OCI-LY7 (cell line): Measurements from ENCODE around the gene GTF3C1. TPM values are rescaled to one million over a fixed set of nuclear protein-coding genes. Genes with fewer than 3 reads are reported as not detected.

ENCODE experiments used
- BruUV-seq: library from RNA; stranded (reverse); fragments of 400-500 nt; replicated peaks from 2 replicates; lab custom pipeline; 2021; lab: Mats Ljungman, UMichigan
- CTCF ChIA-PET: fragments of 300-600 bp; sonication (Branson Sonifier 250); formaldehyde crosslinking; loops from one replicate; lab custom pipeline; 2022; ENCODE audit warnings: antibody characterized with exemption; ENCODE audit not compliant: unreplicated experiment; lab: Charles Lee
- POLR2A ChIA-PET: fragments of 300-600 bp; sonication (Branson Sonifier 250); formaldehyde crosslinking; loops from one replicate; lab custom pipeline; 2022; ENCODE audit warnings: antibody characterized with exemption; lab: Charles Lee
- DNase-seq: peaks from one replicate; pipeline ENCODE4 v3.0.0-alpha.2; 2015; ENCODE audit warnings: low spot score
- H2AFZ ChIP-seq: fragments of 200-600 bp; sonication (generic), shearing (Covaris generic); 2 replicates; pipeline ENCODE4 v1.6.1; 2014; ENCODE audit warnings: mild to moderate bottlenecking, antibody characterized with exemption, low read length, moderate library complexity
- H3K27ac ChIP-seq: fragments of 200-600 bp; sonication (generic); 2 replicates; pipeline ENCODE4 v1.5.1; 2014; ENCODE audit warnings: mixed run types, low read depth, mild to moderate bottlenecking, moderate library complexity, low read length, inconsistent platforms; ENCODE audit not compliant: poor library complexity, severe bottlenecking
- H3K36me3 ChIP-seq: fragments of 200-600 bp; sonication (generic); 2 replicates; pipeline ENCODE4 v1.6.1; 2014; ENCODE audit warnings: mild to moderate bottlenecking, antibody characterized with exemption, low read length, moderate library complexity, mixed read lengths; ENCODE audit not compliant: insufficient read depth
- H3K4me1 ChIP-seq: fragments of 200-600 bp; sonication (generic); 2 replicates; pipeline ENCODE4 v1.5.1; 2014; ENCODE audit warnings: mild to moderate bottlenecking, low read length; ENCODE audit not compliant: insufficient read depth, poor library complexity, severe bottlenecking
- H3K4me2 ChIP-seq: fragments of 200-600 bp; sonication (generic); 2 replicates; pipeline ENCODE4 v1.6.1; 2014; ENCODE audit warnings: mild to moderate bottlenecking, low read length
- H3K4me3 ChIP-seq: fragments of 200-600 bp; sonication (generic); 2 replicates; pipeline ENCODE4 v1.5.1; 2014; ENCODE audit warnings: mild to moderate bottlenecking, low read depth, low read length; ENCODE audit not compliant: poor library complexity, severe bottlenecking
- H3K79me2 ChIP-seq: fragments of 200-600 bp; sonication (generic); 2 replicates; pipeline ENCODE4 v1.6.1; 2016; ENCODE audit warnings: low read depth, mild to moderate bottlenecking, low read length, moderate library complexity, mixed read lengths; ENCODE audit not compliant: insufficient read depth
- H3K9me2 ChIP-seq: fragments of 200-600 bp; sonication (generic); 2 replicates; pipeline ENCODE4 v1.6.1; 2016; ENCODE audit warnings: mild to moderate bottlenecking, low read length, mixed read lengths; ENCODE audit not compliant: insufficient read depth
- H3K9me3 ChIP-seq: fragments of 200-600 bp; sonication (generic); 2 replicates; pipeline ENCODE4 v1.6.1; 2014; ENCODE audit warnings: mild to moderate bottlenecking, mixed run types, low read length, mixed read lengths
- H4K20me1 ChIP-seq: fragments of 200-600 bp; sonication (generic); 2 replicates; pipeline ENCODE4 v1.6.1; 2014; ENCODE audit warnings: mild to moderate bottlenecking, antibody characterized with exemption, low read length, moderate library complexity, mixed read lengths; ENCODE audit not compliant: insufficient read depth
- EZH2phosphoT487 ChIP-seq: fragments of 200-600 bp; sonication (generic); IDR thresholded peaks from 2 replicates; pipeline ENCODE4 v1.6.1; 2018; ENCODE audit warnings: low read depth, borderline replicate concordance, mild to moderate bottlenecking, mixed run types, antibody characterized with exemption, low read length, moderate library complexity, mixed read lengths
- intact Hi-C: fragments of 100-400 bp; cut with micrococcal nuclease; formaldehyde crosslinking; loops from one replicate; pipeline ENCODE4 v1.10.0; 2022; ENCODE audit not compliant: unreplicated experiment
- total RNA-seq, 2 experiments: library from RNA; depleted of rRNA in 1 of 2; stranded (reverse); fragments of >200 nt in 1 of 2; shearing (Covaris generic) in 1 of 2; gene quantifications; 2 replicates each; pipeline ENCODE4 v1.2.3, GENCODE V29; 2014 to 2022
- TF ChIP-seq, protein P1 (sequence below): fragments of 200-600 bp; sonication (generic); conservative IDR thresholded peaks from 2 replicates; pipeline ENCODE4 v1.5.1; 2014; ENCODE audit warnings: mild to moderate bottlenecking, antibody characterized with exemption, low read length, moderate library complexity, mixed read lengths

Gene GTF3C1
- total RNA-seq, 2 experiments from 2014 or later: 48.3 to 57.1 TPM

DNA sequence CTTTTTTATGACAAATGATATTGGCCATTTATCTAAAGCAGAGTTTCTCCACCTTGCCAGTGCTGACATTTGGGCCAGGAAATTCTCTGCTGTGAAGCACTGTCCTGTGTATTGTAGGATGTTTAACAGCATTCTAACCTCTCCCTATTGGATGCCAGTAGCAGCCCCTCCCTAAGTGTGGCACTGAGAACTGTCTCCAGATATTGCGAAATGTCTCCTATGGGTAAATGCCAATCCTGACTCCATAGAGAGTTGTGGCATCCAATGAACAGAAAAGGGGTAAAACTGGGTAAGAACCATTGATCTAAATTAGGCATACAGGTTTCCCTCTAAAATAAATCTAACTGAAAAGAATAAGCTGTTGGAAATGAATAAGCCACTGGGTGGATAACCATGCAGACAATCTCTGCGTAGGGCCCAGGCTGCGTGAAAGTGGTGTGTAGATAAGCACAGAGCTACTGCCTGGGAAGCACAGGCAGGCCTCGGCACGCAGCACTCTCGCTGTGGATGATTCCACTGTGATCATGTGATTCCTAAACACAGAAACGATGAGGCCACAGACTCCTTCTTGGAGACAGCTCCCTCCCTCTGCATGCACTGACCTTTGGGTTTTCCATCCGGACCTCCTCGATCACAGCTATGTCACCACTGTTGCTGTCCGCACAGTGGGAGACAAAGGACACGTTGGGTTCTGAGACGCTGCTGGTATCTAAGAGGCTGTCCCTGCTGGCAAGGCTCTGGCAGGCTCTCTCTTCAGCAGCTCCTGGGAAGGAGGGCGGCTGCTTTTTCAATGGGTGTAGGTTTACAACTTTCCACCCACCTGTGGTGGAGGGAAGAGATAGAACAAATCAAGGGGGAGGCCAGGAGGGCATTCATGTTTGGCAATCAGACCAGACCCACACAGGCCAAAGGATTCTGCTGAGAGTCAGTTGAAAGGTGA lies 44.1 kb downstream of the GTF3C1 start:
- ChIA-PET POLR2A (no interaction called here), CTCF (no interaction called here)
- H3K4me2 ChIP-seq: no peak overlapping the region
- no peaks in the 10 kb centered on the region for H3K4me1 ChIP-seq
- peaks cover 88% of the 10 kb centered on the region for H3K36me3 ChIP-seq
- H3K79me2 ChIP-seq: no peaks in the 10 kb centered on the region
- no peaks in the 10 kb centered on the region for H3K9me3 ChIP-seq
- no peak overlapping the region for H2AFZ ChIP-seq
- no peak overlapping the region for H3K4me3 ChIP-seq
- H4K20me1 ChIP-seq: no peaks in the 10 kb centered on the region
- no peaks in the 10 kb centered on the region for H3K9me2 ChIP-seq
- TF ChIP-seq EZH2phosphoT487: no peak
- TF ChIP-seq, protein P1, sequence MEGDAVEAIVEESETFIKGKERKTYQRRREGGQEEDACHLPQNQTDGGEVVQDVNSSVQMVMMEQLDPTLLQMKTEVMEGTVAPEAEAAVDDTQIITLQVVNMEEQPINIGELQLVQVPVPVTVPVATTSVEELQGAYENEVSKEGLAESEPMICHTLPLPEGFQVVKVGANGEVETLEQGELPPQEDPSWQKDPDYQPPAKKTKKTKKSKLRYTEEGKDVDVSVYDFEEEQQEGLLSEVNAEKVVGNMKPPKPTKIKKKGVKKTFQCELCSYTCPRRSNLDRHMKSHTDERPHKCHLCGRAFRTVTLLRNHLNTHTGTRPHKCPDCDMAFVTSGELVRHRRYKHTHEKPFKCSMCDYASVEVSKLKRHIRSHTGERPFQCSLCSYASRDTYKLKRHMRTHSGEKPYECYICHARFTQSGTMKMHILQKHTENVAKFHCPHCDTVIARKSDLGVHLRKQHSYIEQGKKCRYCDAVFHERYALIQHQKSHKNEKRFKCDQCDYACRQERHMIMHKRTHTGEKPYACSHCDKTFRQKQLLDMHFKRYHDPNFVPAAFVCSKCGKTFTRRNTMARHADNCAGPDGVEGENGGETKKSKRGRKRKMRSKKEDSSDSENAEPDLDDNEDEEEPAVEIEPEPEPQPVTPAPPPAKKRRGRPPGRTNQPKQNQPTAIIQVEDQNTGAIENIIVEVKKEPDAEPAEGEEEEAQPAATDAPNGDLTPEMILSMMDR: no peak
- BruUV-seq: no TSS peak
- DNase-seq: no peak
- H3K27ac ChIP-seq: no peak overlapping the region
- intact Hi-C loops: no loop called here

DNA sequence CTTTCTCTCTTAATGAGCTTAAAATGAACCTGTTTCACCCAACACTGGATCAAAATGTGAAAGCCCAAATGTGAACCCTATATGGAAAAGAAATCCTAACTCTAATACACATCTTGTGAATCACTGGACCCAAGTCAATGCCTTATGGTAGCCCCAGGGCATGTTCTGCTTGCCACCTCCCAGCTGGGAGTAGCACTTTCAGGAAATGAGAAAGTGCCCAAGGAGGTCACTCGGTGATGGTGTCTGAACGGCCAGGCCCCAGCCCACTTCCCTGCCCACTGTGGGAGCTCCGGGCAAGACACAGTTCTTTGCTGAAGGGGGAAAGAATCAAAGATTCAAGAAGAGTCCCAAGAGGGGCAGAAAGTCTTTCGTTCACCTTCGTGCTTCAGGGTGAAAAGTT lies 46.1 kb downstream of the GTF3C1 start:
- intact Hi-C loops: no loop called here
- H3K9me3 ChIP-seq: no peaks in the 10 kb centered on the region
- no peak for DNase-seq
- H3K9me2 ChIP-seq: no peaks in the 10 kb centered on the region
- H3K27ac ChIP-seq: no peak overlapping the region
- no peak overlapping the region for H2AFZ ChIP-seq
- H4K20me1 ChIP-seq: no peaks in the 10 kb centered on the region
- CTCF ChIA-PET: no interaction called here
- no TSS peak for BruUV-seq
- no peaks in the 10 kb centered on the region for H3K4me1 ChIP-seq
- TF ChIP-seq, protein P1: no peak
- no peak for TF ChIP-seq EZH2phosphoT487
- no peaks in the 10 kb centered on the region for H3K79me2 ChIP-seq
- no peak overlapping the region for H3K4me3 ChIP-seq
- POLR2A ChIA-PET: no interaction called here
- H3K36me3 ChIP-seq: peaks cover 90% of the 10 kb centered on the region
- no peak overlapping the region for H3K4me2 ChIP-seq

DNA sequence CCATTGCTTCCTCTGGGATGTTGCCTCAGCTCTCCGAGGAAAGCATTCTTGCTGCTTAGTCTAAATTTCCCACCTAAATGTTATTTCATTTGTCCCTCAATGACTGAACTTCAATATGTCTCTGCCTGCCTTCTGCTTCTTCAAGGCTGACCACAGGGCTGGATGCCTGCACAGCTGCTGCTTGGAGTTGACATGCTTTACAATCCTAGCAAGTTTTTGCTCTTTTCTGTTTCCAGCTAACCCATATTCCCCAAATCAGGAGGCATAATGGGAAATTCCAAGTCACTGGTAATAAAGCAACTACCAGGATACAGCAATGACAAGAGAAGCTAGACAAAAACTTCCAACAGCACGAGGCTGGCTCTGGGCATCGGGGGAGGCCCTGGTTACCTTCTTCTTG lies 48.9 kb downstream of the GTF3C1 start:
- no peak overlapping the region for H3K27ac ChIP-seq
- H3K4me2 ChIP-seq: no peak overlapping the region
- ChIA-PET POLR2A (no interaction called here), CTCF (no interaction called here)
- H3K4me1 ChIP-seq: no peaks in the 10 kb centered on the region
- intact Hi-C loops: no loop called here
- H3K9me3 ChIP-seq: no peaks in the 10 kb centered on the region
- no peaks in the 10 kb centered on the region for H3K9me2 ChIP-seq
- no peak for DNase-seq
- H2AFZ ChIP-seq: no peak overlapping the region
- H3K79me2 ChIP-seq: no peaks in the 10 kb centered on the region
- no TSS peak for BruUV-seq
- H3K4me3 ChIP-seq: no peak overlapping the region
- H4K20me1 ChIP-seq: no peaks in the 10 kb centered on the region
- TF ChIP-seq, protein P1: no peak
- TF ChIP-seq EZH2phosphoT487: no peak
- H3K36me3 ChIP-seq: peaks cover 87% of the 10 kb centered on the region
